CD4-positive, alpha-beta T cell treated with Interferon alpha-2 for 1 hour (primary cell): ENCODE results near the gene NEK11.

Experiments used
- DNase-seq, 2 donors: peaks; one replicate each; pipeline ENCODE4 v3.0.0-alpha.2; 2020 to 2022

The NEK11 gene, protein sequence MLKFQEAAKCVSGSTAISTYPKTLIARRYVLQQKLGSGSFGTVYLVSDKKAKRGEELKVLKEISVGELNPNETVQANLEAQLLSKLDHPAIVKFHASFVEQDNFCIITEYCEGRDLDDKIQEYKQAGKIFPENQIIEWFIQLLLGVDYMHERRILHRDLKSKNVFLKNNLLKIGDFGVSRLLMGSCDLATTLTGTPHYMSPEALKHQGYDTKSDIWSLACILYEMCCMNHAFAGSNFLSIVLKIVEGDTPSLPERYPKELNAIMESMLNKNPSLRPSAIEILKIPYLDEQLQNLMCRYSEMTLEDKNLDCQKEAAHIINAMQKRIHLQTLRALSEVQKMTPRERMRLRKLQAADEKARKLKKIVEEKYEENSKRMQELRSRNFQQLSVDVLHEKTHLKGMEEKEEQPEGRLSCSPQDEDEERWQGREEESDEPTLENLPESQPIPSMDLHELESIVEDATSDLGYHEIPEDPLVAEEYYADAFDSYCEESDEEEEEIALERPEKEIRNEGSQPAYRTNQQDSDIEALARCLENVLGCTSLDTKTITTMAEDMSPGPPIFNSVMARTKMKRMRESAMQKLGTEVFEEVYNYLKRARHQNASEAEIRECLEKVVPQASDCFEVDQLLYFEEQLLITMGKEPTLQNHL

GRCh38 chr3:131026321-131027151, at the start of gene NEK11, which contains the start of gene ASTE1:
NEK11 (plus strand) TSS chr3:131026877; CDS start chr3:131029709, 2,832 bp downstream.
ASTE1 (minus strand) TSS chr3:131026825; CDS start chr3:131025306, 1,519 bp downstream.
- peak; percentile 90 to 92 for DNase-seq

- no peak for DNase-seq
Observed at GRCh38 chr3:130979117-130979516, 47.6 kb upstream of the NEK11 start.

- DNase-seq = no peak
Observed at GRCh38 chr3:130981469-130981868, 45.2 kb upstream of the NEK11 start.

- DNase-seq = no peak
Observed at GRCh38 chr3:130990282-130990681, 36.4 kb upstream of the NEK11 start.

DNA sequence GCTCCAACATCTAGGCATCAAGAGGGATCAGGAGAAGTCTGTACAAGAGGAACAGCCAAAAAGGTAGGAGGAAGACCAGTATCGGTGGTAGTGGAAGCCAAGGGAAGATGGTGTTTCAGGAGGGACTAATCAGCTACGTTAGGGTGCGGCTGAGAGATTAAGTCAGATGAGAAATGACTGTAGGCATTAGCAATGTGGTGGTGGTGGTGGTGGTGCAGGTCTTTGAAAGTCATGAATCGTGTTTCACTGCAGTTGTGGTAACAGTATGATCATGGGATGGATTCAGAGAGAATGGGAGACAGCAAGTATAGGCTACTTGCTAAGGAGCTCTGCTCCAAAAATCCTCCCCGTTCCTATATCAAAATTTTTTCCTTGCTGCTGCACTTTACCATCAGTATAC, 35.6 kb upstream of the NEK11 start:
- no peak for DNase-seq

GRCh38 chr3:130992344-130992743, 34.3 kb upstream of the NEK11 start:
- no peak for DNase-seq

GRCh38 chr3:130997289-130997688, 29.4 kb upstream of the NEK11 start:
- no peak for DNase-seq

DNA sequence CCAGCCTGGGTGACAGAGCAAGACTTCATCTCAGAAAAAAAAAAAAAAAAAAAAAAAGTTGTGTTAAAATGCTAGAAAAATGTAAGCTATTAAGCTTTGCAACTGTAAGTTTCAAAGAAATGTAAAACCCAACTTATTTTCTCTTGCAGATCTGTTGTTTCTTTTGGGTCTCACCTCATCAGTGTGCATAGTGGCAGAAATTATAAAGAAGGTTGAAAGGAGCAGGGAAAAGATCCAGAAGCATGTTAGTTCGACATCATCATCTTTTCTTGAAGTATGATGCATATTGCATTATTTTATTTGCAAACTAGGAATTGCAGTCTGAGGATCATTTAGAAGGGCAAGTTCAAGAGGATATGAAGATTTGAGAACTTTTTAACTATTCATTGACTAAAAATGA, 25.6 kb upstream of the NEK11 start:
- no peak for DNase-seq

- no peak for DNase-seq
Observed at GRCh38 chr3:131004603-131005002, 22.1 kb upstream of the NEK11 start.

DNA sequence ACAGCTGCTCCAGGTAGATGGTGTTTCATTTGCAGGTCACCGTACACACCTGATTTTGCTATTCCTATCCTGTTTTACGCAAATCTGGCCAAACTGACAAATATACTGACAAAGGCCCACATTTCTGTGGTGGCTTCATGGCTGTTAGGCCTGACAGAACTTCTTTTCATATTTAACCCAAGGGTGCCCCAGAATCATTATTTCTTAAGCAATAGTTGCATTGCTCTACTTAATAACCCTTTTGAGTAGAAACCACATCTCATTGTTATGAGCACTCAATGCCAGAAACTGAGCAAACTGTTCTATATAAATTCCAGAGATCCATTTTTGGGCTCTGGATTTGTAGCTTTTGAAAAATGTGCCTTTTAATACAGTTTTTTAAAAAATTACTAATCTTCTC, 19.4 kb upstream of the NEK11 start:
- no peak for DNase-seq

GRCh38 chr3:131007782-131008181, 18.9 kb upstream of the NEK11 start:
- DNase-seq = no peak

DNA sequence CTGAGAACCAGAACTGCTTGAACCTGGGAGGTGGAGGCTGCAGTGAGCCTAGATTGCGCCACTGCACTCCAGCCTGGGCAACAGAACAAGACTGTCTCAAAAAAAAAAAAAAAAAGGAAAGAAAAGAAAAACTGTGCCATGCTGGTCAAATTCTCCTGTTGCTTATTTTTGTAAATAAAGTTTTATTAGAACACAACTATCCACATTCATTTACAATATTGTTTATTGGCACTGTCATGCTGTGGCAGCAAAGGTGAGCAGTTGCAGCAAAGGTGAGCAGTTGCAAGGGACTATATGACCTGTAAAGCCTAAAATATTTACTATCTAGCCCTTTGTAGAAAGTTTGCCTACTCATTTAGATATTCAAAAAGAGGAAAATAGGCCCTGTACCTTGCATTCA, 18.4 kb upstream of the NEK11 start:
- no peak for DNase-seq

GRCh38 chr3:131009698-131010097, 17.0 kb upstream of the NEK11 start:
- DNase-seq = no peak

DNA sequence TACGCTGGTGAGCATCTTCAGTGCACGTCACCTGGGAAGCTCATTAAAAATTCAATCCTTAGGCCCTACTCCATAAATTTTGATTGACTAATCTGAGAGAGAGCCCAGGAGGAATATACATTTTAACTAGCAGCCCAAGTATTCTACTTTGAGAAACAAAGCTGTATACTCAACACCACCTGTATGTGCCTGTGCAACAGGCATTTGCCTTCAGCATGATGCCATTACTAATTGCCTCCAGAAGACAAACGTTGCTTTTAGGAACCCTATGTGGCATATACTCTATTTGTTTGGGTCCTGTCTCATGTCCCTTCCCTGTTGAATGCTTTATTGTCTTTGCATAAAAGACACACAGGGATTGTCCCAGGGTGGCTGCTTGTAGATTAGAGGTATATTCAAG, 7.7 kb upstream of the NEK11 start:
- DNase-seq = no peak

DNA sequence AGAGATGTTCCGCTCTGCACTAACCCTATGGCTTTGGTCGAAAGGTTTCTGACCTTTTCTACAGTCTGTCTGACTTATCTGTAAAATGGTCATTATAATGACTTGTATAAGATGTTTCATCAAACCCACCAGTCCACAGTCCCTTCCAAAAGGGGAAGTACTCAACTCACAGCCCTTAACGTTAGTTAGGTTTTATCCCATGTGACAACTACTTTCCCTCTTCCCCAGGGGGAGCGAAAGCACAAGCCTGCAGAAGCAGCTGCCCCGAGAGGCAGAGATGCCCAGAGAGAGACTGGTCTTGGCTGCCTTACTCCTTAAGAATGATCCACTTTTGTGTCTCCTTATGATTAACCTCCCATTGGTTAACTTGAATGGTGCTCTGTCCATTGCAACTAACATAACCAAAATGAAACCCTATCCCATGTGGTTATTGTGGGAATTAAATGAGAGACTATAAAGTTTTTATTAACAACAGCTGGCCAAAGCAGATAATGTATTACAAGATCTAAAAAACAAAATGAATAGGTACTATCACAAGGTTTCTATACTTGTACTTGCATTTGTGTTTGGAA, 6.5 kb upstream of the NEK11 start:
- DNase-seq = no peak

DNA sequence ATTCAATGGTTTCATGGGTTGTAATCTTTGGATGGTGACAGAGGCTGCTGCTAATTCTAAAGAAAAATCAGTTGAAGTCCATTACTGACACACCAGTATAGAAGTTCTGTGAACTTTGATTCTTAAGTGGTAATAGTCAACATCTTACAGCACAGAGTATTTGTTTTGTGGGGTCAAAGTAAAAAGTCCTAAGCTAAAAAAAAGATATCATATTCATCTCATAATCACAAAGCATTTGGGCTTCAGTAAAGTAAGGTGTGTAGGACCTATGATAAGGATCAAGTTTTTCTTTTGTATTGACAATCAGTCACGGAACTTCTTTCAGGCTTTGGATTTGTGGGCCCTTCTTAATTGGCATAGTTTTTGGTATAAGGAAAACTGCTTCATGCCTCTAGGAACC, 1.1 kb upstream of the NEK11 start:
- DNase-seq = no peak

GRCh38 chr3:131028844-131029243, 2.2 kb downstream of the NEK11 start:
- no peak for DNase-seq

DNA sequence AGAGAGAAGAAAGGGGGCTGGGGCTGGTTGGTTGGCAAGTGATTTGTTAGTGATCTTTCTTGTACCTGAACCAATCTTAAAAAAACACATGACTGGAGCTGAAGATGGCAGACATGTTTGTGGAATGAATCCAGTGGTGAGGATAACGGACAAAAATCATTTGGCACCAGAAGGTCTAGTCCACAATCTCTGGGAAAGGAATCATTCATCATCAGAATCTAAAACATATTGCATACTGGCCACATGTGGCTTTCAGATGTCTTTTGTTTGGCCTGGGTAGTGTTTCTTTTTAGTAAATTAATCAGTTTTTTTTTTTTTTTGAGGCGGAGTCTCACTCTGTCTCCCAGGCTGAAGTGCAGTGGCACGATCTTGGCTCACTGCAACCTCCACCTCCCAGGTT, 5.0 kb downstream of the NEK11 start:
- DNase-seq = no peak

- DNase-seq = peak in 1 of 2 donors; percentile 75
Observed at GRCh38 chr3:131033480-131034080, 6.9 kb downstream of the NEK11 start.

- no peak for DNase-seq
Observed at GRCh38 chr3:131036200-131036816, 9.6 kb downstream of the NEK11 start.

DNA sequence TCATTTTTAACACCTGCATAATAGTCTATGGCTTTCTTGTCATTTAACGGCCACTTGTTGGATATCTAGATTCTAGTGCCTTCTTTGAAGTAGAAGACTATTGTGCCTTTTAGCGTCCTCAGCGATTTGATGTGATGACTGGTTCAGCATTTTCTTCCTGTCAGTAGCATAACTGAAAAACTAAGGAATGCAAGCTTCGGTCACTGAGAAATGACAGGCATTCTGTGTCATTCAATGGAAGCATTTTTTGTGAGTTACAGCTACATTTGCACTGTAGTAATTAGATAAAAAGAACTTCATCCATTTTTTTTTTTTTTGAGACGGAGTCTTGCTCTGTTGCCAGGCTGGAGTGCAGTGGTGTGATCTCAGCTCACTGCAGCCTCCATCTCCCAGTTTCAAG, 10.3 kb downstream of the NEK11 start:
- no peak for DNase-seq

DNA sequence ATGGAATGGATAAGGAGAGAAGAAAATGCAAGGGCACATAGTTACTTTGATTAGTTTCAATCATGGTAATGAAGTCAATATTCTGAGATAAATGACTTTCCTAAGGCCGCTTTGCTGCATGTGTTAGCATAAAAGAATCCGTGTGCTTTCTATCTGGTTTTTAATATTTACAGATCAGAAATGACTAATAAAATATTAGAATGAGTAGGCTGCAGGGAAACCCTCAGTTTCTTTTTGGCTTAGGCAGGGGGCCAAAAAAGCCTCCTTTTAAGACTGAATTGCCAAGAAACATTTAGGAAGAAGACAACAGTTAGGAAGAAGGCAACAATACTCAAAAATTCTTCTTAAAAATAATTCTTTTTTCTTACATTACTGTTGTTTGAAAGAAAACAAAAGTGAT, 11.6 kb downstream of the NEK11 start:
- DNase-seq = no peak
